GM21367 (cell line): ENCODE data around the gene GPC5.
"Not testable (repeated sequence)": the region's sequence is repeated elsewhere in the genome, so short reads cannot be mapped to it uniquely, and the experiment has no call there.

Experiments used
- ATAC-seq: cut with Tn5 transposase; IDR thresholded peaks from one replicate; pipeline ENCODE4 v1.9.1; 2021; ENCODE audit not compliant: unreplicated experiment

The GPC5 gene

DNA sequence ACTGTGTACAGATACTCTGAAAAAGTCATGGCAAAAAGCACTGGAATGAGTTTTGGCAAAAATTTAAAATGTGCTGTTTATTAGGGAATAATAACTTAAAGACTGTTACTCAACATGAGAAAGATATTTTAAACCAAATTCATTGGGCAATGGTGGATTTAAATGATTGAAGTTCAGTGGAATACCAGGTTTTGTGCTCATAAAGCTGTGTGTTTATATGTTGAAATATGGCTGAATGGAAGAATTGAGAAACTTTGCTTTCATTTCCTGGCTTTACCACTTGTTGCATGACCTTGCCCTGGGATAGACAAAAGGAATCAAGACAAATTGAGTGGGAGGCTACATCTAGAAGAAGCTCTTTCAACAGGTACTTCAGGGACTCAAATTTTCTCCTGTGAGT, 246.4 kb downstream of the GPC5 start:
- ATAC-seq, result no peak

DNA sequence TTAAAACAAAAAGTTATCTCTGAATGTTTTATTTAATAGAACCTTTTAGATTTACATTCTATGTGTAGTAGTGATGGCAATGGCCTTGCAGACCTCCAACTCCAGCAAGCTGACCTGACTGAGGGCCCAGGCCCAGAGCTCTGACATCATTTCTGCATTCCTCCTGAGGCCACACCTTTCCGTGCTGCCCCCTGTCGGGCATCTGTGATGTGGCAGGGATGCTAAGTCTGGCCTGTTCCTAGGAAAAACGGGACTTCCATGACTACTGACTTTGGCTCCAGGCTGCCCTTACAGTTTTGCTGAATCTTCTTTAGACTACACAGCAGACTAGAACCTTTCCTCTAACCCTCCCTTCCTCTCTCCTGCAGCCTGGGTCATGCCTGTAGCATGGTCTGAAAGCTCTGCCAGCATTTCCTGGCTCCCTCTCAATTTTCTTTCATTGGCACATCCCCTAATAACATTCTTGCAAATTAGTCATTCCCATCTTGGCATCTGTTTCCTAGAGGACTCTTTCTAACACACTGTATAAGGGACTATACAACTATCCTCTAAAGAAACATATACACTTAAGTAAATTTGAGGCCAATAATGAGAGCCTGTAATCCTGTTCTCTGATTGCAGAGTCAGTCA, 249.1 kb downstream of the GPC5 start:
- no peak for ATAC-seq

DNA sequence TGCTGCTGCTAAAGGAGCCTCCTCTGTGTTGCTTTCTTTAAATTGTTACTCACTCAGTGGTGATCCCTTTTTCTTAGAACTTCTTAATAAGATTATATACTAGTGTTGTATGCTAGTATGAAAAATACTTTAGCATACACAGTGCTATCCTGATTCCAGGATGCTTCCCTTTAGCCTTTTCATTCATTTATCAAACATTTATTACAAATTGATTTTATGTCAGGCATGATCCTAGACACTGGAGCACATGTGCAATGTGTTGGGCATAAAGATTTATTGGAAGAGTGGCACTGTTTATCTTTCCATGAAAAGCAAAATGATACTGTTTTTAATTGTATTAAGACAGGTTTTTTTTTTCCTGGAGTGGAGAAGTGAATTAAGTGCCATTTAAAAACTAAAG, 249.6 kb downstream of the GPC5 start:
- no peak for ATAC-seq

DNA sequence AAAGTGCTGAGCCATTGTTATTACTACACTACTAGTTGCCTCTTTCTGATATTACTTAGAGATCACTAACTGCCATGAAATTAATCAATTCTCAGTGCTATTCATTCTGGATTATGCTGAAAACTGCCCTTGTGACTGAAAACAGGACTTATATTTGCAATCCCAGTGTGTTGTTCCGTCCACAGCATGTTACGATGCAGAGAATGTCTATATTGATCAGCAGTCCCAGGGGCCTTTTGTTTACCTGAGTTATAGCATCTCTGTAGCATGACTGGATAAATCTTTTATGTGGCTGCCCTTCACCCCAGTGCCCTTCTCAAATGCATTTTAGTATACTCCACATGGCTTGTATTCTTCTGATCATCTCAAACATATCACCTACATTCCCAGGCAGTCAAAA, 251.0 kb downstream of the GPC5 start:
- ATAC-seq, result no peak

DNA sequence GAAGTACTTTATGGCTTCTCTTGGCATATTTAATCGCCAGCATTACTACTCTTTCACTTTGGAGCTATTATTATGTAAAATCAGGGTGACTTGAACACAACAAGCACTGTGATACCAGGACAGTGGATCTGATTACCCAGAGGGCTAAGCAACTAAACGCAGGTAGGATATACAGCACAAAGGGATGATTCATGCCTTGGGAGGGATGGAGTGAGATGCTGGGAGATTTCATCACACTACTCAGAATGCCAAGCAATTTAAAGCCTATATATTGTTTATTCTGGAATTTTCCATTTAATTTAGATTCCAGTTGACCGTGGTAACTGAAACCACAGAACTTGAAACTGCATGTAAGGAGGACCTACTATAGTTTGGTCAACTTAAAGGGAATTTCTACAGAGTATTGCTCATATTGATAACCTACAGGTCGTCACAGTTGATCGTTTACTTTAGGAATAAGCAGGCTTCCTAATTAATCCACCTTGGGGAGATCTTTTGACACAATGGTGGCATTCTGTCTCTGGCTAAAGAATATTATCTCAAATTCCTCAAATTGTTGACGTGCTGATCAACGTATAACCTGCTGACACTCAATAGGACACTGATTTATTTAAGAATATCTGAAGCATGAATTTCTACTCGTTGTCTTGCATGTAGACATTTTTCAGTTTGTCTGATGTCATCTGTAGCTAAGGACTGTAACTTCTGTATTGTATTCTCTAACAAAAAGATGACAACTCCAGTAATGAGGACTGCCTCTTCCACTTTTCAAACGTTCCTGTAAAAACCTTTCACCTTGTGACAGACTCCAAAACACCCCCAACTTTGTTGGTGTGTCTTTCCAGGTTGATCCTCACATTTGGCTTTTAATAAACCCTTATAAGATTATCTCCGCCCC, 254.2 kb downstream of the GPC5 start:
- no peak for ATAC-seq

DNA sequence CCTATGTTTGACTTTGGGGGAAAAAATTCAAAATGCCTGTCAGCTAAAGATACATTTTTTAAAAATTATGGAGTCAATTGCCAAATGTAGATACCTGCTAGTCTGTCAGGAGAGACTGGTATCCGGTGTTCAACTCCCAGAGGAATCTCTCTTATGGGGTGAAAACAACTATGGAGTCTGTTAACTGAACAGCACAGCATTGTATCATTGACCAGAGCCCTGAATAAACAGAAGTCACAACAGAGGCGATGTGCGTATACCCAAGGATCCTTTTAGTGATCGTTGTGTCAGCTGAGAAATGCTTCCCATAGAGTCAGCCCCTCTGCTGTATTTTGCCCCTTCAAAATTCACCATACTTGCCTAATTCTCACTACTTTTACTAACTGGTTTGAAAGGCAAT, 257.3 kb downstream of the GPC5 start:
- ATAC-seq, result no peak

DNA sequence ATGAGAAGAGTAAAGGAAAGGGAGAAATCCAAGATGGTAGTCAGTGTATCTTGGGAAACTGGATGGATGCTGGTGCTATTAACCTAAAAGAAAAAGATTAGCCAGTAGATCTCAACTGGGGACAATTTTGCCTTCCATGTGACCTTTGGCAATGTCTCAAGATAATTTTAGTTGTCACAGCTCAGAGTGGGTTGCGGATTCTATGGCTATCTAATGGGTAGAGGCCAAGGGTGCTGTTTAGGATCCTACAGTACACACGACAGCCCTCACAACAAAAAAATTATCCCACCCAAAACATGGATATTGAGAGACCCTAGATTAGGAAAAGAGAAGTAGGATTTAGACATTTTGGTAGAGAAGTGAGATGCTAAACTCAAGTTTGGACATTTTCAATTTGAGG, 258.9 kb downstream of the GPC5 start:
- no peak for ATAC-seq

DNA sequence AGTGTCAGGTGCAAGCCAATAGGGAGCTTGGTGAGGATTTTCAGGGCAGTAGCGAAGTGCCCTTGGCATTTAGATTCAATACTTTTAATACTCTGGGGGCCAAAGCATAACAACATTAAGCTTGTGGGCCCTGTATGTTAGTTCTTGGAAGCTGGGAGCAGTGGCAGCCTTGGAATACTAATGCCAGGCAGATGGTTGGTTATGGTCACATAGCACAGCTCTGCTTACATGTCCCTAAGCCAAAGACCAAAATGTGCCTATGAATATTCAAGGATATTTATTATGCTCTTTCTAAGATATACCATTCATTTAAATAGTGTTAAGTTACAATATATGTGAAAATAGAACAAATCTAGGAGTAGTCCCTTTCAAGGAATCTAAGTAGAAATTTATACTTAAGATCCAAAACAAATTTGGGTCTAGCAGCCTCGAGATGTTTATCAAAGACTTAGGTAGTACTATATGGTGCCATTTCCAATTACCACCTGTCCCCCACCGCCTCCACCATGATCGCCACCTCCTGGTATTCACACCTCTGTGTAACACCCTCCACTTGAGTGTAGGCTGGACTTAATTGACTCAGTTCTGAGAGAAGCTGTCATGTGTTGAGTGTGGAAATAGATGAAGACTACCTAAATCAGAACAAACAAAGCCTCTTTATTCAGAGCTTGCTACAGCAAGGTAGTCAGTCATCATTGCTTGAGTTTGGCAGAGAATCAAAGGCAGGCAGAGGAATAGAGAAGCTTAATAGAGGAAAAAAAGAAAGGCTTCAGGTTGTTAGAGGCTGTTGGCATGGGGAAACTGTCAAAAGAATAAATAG, 261.0 kb downstream of the GPC5 start:
- ATAC-seq, result no peak

DNA sequence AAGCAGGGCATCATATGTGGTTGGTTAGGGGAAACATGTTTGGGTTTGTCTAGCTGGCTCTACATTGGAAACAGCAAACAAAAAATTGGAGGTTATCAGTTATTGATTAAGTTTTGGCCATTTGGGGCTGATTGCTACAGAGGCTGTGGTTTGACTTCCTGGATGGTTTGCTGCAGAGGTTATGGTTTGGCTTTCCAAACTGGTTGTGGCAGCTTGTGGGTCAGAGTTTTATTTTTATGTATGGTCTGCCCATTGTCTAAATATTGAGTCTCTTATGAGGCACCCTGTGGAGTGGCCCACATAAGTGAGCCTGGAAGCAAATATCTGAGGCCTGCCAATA, 261.6 kb downstream of the GPC5 start:
- no peak for ATAC-seq

DNA sequence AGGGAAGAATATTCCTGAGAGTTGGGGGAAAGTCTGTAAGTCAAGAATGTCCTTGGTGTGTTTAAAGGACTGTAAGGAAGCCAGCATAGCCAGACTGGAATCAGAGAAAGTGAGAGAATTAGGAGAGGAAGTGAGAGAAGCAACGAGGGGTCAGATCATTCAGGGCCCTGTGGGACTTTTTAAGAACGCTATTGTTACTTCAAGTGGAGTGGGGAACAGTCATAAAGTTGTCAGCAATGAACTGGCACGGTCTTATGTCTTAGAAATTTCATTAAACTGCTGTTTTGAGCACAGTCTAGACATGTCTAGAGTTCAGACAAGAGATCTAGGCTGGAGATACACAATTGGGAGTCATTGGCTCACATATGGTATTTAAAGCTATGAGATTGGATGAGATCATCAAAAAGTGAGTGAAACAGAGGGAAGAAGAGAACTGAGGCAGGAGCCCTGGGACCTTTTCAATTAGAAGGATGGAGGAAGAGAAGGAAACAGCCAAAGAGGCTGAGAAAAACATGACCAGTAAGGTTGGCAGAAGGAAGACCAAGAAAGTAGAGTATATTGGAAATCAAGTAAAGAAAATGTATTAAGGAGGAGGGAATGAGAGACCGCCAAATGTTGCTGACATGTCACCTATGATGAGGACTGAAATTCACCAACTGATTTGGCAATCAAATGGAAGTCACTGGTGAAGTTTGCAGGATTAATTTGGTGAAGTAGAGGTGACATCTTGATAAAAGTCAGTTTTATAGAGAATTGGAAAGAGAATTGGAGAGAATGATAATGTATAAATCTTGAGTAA, 263.5 kb downstream of the GPC5 start:
- ATAC-seq, result peak; percentile 42

DNA sequence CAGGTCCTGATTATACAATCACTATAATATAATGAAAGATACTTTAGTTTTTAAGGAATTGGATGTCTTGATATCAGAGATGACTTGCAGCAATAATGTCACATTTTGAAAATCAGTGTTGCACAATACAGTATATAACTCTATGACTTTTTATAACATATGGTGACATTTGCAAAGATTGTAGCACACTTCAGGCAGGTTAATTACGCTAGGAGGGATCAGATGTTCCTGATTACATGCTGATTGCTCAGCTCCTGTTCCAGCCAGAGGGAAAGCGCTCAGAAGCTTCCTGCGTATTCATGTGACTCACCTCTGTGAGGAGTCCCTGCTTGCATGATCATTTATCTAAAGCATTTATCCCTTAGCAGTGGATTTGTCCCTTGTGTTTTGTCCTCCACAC, 265.6 kb downstream of the GPC5 start:
- ATAC-seq, result no peak

DNA sequence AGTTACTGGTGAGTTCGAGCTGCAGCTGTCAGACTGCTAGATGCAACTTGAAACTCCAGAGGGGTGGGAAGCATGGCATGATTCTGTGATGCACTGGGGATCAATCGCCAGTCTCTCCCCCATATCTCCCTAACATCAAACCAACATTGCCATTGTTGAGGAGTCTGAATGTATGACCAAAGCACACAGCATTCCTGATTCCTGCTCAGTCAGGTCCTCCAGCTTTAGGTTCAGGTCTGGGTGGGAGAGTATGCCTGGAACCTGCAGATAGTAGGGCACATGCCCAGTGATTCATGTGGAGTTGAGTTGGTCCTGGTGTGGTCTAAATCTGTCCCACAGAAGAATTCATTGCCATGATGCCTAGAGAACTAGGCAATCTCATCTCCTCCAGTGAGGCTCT, 269.1 kb downstream of the GPC5 start:
- no peak for ATAC-seq

DNA sequence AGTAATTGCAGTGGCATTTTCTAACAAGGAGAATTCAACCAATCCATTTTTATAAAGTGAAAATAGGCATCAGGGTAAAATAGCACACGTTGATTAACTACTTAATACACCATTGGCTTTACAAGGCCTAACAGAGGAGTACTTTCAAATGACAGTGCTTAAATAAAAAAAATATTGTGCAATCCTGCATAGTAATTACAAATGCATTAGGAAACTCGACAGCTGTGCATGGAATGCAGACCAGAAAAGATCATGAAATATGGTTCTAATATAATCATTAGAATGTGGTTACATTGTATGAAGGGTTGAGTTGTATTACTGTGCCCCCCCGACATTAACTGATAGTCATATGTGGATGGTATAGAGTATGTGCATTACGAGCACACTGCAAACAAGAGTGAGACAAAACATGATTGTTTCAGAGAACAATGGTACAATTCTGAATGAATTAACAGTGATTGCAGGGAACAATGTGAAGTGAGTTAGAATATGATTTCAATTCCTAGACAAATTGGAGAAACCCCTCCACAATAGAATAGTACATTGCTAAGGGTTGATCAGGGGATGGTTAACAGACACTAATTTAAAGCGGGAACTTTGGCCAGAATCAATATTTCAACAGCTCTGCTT, 270.6 kb downstream of the GPC5 start:
- ATAC-seq, result no peak

DNA sequence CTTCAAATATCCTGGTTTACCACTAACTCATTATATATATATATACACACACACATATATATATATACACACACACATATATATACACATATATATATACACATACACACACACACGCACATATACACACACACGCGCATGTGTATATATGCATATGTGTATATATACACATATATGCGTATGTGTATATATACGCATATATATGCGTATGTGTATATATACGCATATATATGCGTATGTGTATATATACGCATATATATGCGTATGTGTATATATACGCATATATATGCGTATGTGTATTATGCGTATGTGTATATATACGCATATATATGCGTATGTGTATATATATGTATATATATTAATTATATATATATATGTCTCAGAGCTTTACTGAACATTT, 275.9 kb downstream of the GPC5 start:
- not testable (repeated sequence) for ATAC-seq

DNA sequence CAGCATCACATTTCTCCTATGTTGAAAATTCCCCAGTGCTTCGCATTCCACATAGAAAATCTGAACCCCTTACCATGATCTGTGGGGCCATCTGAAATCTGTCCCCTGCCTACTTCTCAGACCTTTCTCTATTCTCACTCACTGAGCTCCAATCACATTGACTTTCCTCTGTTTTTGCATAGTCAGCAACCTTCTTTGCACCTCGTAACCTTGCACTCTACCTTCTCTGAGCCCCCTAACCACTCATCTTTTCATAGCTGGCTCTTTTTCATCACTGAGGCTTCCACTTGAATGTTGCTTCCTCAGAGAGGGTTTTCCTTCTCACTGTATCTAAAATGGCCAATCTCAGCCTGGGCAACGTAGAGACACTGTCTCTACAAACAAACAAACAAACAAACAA, 286.3 kb downstream of the GPC5 start:
- ATAC-seq, result no peak

DNA sequence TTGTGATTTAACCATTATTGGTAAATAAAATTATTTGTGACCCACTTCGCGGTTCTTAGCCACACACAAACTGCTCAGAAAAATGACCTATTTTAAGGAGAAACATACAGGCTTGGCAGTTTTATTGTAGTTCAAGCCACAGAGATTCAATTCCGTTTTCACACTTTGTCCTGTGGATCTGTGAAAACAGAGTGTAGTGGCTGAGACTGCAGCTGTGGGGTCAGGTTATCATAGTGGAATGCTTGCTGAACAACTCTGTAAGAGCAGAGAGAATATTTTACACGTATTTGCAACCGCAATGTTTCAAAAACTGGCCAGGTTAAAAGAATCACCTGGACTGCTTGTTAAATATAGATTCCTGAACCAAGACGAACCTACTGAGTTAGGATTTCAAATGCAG, 292.5 kb downstream of the GPC5 start:
- ATAC-seq, result no peak

DNA sequence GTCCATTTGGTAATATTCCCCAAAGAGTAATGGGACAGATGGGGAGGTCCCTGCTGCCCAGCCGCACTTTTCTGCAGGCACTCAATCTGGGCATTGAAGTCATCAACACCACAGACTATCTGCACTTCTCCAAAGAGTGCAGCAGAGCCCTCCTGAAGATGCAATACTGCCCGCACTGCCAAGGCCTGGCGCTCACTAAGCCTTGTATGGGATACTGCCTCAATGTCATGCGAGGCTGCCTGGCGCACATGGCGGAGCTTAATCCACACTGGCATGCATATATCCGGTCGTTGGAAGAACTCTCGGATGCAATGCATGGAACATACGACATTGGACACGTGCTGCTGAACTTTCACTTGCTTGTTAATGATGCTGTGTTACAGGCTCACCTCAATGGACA, 295.0 kb downstream of the GPC5 start:
- no peak for ATAC-seq

DNA sequence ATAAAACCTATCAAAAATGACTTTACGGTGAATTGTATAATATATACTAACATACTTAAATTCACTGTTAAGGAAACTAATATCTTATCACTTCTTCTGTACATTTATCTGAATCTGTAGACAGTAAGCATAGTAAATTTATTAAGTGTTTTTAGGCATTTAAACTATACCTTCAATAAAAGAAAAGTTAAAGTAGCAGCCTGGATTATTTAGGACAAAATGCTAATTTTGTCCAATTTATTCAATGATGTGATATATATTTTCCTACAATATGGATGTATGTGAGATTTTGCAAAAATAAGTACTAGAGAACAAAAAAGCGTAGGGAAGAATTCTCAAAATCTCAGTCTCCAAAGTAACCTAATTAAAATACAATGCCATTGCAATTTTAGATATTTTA, 299.9 kb downstream of the GPC5 start:
- no peak for ATAC-seq

DNA sequence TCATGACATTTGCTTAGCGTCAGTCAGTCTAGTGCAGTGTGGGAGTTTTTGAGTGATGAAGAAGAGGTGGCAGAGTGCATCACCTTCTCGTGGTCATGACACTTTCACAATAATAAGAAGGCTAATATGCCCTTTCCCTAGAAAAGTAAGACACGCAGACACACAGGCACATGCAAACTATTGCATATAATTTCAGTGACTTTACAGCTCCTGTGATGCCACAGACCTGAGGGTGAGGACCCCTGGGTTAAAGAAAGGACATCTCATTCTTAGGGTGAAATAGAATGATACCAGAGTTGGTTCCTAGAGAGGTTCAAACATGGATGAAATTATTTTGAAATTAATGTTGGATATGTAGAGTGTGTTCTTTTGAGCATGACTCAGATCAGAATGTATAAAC, 300.3 kb downstream of the GPC5 start:
- ATAC-seq, result no peak

DNA sequence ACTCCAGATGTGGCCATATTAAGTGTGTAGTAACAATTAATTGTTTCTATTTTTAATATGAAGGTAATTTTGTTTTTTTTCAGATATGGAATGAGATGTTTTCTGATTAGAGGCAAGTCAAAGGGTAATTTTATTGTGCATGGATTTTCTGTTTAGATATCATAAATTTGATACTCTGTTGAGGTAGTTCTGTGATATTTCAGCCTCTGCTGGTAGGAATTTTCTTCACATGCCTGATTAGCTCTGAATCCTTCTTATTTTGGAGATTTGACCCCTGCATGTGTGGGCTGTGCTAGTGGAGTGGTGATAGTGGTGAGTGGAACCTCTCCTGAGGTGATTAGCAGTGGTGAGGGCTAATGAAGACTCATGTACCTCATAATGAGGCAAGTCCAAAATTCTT, 301.4 kb downstream of the GPC5 start:
- ATAC-seq, result no peak

DNA sequence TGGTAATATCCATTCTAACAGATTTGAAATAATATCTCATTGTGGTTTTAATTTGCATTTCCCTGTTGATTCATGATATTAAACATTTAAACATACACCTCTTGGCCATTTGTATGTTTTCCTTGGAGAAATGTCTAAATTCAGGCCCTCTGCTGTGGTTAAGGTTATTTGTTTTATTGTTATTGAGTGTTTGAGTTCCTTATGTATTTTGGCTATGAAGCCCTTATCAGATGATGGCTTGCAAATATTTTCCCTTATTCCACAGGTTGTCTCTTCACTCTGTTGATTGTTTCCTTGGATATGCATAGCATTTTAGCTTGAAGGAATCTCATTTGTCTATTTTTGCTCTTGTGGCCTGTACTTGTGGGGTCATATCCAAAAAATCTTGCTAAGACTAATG, 303.6 kb downstream of the GPC5 start:
- ATAC-seq, result no peak
